RCC 7860 (cell line): Measurements from ENCODE around the gene SEC14L6.
A peak's percentile ranks its signal among the peaks of the same experiment; 100 is the strongest.
"Not testable (repeated sequence)": the region's sequence is repeated elsewhere in the genome, so short reads cannot be mapped to it uniquely, and the experiment has no call there.

Source experiments
- DNase-seq: peaks from one replicate; pipeline ENCODE4 v3.0.0-alpha.2; 2015; ENCODE audit warnings: low spot score
- FAIRE-seq: peaks from 2 replicates; lab custom pipeline; 2012; peaks lifted over from hg19 to GRCh38; lab: Jason Lieb, UNC

Gene SEC14L6

GRCh38 chr22:30567277-30567676, 20.7 kb upstream of the SEC14L6 start:
- FAIRE-seq = not testable (repeated sequence)

GRCh38 chr22:30566125-30566524, 19.6 kb upstream of the SEC14L6 start:
- peak; percentile 68 for DNase-seq
- FAIRE-seq = peak; percentile 88

More at GRCh38 chr22:30567277-30567676, 20.7 kb upstream of the SEC14L6 start:
- DNase-seq = not testable (repeated sequence)

- DNase-seq (no peak), FAIRE-seq (peak; percentile 65)
Observed at GRCh38 chr22:30565341-30565740, 18.8 kb upstream of the SEC14L6 start.

GRCh38 chr22:30564761-30565119, 18.2 kb upstream of the SEC14L6 start:
- FAIRE-seq (peak; percentile 12), DNase-seq (peak; percentile 18)

- FAIRE-seq (no peak), DNase-seq (no peak)
Observed at GRCh38 chr22:30564045-30564760, 17.7 kb upstream of the SEC14L6 start.

GRCh38 chr22:30562366-30562765, 15.8 kb upstream of the SEC14L6 start:
- peak; percentile 98 for FAIRE-seq
- DNase-seq = peak; percentile 97

GRCh38 chr22:30561402-30562189, 15.1 kb upstream of the SEC14L6 start:
- peak; percentile 81 for FAIRE-seq
- DNase-seq = peak; percentile 76

- FAIRE-seq (peak; percentile 82), DNase-seq (peak; percentile 68)
Observed at GRCh38 chr22:30560643-30561202, 14.2 kb upstream of the SEC14L6 start.

GRCh38 chr22:30559889-30560288, 13.3 kb upstream of the SEC14L6 start:
- no peak for DNase-seq
- no peak for FAIRE-seq

- no peak for DNase-seq
- no peak for FAIRE-seq
Observed at GRCh38 chr22:30557243-30557642, 10.7 kb upstream of the SEC14L6 start.

- DNase-seq = no peak
- no peak for FAIRE-seq
Observed at GRCh38 chr22:30556388-30556787, 9.8 kb upstream of the SEC14L6 start.

- FAIRE-seq (no peak), DNase-seq (no peak)
Observed at GRCh38 chr22:30555282-30556210, 9.0 kb upstream of the SEC14L6 start.

- no peak for FAIRE-seq
- no peak for DNase-seq
Observed at GRCh38 chr22:30553971-30554370, 7.4 kb upstream of the SEC14L6 start.

- DNase-seq (no peak), FAIRE-seq (no peak)
Observed at GRCh38 chr22:30552719-30553118, 6.2 kb upstream of the SEC14L6 start.

- not testable (repeated sequence) for DNase-seq, FAIRE-seq
Observed at GRCh38 chr22:30551813-30552212, 5.3 kb upstream of the SEC14L6 start.

GRCh38 chr22:30547188-30547587, 647 bp upstream of the SEC14L6 start:
- FAIRE-seq (no peak), DNase-seq (no peak)

GRCh38 chr22:30542811-30543188, 3.7 kb downstream of the SEC14L6 start:
- DNase-seq = no peak
- FAIRE-seq = no peak

GRCh38 chr22:30541961-30542810, 4.4 kb downstream of the SEC14L6 start:
- FAIRE-seq = peak; percentile 40
- DNase-seq = peak; percentile 62

- DNase-seq = peak; percentile 53
- FAIRE-seq = peak; percentile 83
Observed at GRCh38 chr22:30541511-30541910, 5.0 kb downstream of the SEC14L6 start.

GRCh38 chr22:30539368-30539767, 7.2 kb downstream of the SEC14L6 start:
- FAIRE-seq (no peak), DNase-seq (no peak)
